GM21576 (cell line): ENCODE data around the gene IRF6.

Experiments used
- ATAC-seq: cut with Tn5 transposase; IDR thresholded peaks from one replicate; pipeline ENCODE4 v1.9.1; 2021; ENCODE audit warnings: mild to moderate bottlenecking, moderate library complexity; ENCODE audit not compliant: unreplicated experiment

Gene IRF6

DNA sequence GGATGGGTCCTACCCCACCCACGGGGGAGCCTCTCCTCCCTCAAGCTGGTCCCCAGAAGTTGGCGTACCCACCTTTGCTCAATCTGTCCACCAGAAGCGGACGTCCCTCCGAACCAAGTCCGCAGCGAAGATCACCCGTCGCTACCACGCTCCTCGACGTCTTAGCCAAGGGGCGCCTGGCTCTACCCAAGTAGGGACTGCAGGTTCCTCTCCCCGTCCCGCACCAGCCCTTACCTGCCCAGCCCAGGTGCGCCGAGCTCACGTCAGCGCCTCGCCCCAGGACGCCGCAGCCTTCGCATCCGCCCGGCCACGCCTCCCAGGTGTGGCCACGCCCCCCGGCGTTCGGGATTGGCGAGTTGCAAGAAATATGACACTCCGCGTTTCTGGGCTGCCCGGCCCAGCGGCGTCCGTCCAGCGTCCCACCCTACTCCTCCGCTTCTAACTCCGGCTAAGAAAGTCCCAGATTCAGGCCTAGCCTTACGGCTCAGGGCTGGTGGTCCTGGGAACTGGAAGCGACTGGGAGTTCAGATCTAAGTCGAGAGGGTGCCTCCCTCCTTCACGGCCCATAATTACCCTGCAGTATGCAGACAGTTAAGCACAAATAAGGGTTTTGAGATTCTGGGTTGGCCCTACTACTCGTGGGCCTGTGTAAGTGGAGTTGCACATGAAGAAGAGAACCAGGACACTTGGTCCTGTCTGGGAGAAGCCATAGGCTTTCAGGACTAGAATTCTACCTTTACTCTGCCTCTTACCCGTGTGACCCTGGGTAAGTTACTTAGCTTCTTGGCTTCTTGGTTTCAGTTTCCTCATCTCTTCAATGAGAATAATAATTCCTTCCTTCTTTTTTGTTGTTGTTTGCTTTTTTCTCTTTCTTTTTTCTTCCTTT is at the start of gene IRF6:
Gene IRF6 (minus strand): TSS at position 268 of the 886 bp plus-strand sequence. CDS start 4,729 bp downstream, outside the sequence.
- ATAC-seq: peak; percentile 90

- ATAC-seq: no peak
Measured at GRCh38 chr1:209855623-209856022, 49.7 kb upstream of the IRF6 start.

DNA sequence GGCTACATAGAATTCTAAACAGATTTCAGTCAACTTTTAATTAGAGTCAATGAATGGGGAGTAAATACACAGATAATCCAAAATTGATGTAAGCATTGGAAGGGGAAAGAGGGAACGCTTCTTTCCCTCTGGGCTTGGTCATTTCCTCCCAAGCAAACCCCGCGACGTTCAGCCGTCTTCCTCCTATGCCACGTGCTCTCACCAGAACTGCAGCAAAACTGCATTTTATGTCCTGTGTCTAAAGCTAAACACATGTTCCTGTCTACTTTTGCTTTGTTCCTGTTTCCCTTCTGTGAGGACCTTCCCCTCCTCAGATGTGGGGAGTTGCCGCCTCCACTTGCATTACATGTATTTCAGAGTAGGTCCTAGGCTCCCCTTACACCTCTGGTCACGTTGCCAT is 49.1 kb upstream of the IRF6 start:
- no peak for ATAC-seq

DNA sequence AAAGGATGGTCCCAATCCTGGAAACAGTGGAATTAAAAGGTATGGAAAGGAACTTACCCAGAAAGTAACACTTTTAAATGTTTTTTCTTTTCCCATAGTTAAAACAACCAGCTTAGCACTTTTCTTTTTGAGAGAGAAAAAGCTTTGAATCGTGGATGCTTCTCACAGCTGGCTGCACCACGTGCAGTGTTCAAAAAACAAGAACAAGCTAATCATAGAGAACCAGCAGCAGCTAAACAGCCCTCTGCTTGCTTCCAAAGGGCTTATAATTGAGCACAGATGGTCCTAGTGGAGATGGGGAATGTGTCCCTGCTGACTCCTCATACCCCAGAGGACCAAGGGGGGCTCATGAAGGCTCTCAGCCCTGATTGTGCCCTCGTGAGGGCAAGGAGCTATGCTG is 48.3 kb upstream of the IRF6 start:
- no peak for ATAC-seq

DNA sequence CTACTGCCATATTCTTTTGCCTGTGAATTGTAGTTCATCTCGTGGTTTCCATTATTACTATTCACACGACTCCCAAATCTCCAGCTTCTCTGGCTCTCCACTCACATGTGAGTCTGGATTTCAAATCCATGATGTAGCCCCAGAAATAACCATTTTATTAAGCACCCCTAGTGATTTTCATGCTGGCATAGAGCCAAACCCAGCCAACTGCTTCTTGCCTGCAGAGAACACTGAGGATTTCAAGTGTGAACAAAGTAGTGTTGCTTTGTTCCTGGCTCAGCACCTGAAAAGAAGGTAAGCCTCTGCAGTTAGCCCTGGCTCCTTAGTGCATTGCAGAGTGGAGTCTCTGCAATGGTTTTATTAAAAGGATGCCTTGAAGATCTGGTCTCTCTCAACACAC is 47.7 kb upstream of the IRF6 start:
- no peak for ATAC-seq

- peak; percentile 87 for ATAC-seq
Measured at GRCh38 chr1:209850342-209850979, 44.5 kb upstream of the IRF6 start.

DNA sequence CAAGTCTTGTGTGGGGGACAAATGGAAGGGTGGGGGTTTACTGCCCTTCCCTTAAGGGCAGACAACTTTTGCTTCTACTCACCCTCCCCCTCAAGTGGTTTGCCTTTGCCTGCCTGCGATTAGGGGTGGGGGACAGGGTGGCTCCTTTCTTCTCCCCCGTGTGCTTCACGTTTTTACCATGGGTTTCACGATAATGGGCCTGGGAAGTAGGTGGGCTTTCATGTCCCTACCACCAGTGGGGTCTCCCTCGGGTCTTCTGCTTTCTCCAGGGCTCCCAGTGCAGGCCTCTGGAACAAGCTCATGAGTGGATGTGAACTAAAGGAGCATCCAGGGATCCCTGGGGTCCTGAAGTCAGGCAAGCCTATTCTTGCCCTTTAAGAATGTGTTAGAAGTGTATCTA is 43.4 kb upstream of the IRF6 start:
- no peak for ATAC-seq

DNA sequence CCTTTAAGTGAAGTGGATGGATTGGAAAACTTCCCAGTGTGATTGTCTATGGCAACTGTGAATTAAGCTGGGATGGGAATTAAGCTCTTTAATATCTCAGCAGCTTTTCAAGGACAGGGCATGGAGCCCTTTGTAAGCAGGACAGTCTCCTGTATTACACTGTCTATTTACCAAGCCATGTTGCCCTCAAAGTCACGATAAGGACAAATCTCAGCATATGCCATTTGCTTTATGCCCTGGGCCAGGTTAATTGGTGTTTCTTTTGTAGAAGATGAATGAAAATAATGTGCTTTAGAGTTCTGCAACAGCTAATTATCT is 39.4 kb upstream of the IRF6 start:
- ATAC-seq: no peak

DNA sequence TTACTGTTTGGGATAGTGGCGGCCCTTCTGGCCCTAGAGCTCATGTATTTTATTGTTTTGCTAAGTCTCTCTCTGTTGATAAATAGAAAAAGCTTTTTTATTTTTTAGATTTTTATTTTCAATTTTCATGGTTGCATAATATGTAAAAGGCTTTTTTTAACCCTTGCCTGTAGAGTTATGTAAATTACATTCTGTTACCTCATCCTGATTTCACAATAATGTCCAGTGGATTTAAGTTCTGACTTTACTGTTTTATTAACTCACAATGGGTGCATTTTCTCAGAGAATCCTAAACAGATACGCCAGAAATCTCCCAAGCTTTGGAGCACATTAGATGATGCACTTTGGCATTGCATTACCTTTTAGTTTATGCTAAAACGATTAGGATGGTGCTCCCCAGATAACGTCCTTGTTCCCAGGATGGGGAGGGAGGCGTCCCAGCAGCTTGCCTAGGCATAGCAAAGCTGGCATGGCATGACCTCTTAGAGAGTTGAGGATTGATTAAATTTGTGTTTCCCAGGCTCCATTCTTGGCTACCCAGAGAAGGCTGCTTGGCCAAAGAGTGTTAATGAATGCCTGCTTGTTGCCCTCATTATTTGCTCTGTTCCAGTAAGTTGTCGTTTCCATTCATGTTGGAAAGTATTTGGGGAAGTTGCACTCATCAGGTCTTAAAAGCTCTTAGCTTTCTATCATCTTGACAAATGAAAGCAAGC is 38.9 kb upstream of the IRF6 start:
- ATAC-seq: no peak

DNA sequence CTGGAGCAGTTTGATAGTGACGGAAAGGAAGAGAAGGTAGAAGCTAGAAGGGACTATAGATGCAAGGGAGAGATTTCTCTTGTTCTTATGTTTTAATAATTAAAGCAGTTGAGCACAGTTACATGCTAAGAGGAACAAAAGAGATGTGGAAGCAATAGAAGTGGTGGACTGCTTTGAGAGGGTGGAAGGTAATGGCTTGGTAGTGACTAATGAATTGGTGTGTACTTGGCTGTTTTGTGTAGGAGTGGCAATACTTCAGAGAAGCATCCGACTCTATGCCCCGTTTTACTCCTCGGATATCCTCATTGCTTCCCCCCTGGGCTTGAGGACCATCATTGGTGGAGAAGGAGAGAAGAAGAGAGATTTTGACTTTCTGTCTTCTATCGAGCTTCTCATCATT is 34.7 kb upstream of the IRF6 start:
- ATAC-seq: no peak

GRCh38 chr1:209839875-209840546 is 34.1 kb upstream of the IRF6 start:
- no peak for ATAC-seq

GRCh38 chr1:209838537-209838936 is 32.6 kb upstream of the IRF6 start:
- ATAC-seq: no peak

DNA sequence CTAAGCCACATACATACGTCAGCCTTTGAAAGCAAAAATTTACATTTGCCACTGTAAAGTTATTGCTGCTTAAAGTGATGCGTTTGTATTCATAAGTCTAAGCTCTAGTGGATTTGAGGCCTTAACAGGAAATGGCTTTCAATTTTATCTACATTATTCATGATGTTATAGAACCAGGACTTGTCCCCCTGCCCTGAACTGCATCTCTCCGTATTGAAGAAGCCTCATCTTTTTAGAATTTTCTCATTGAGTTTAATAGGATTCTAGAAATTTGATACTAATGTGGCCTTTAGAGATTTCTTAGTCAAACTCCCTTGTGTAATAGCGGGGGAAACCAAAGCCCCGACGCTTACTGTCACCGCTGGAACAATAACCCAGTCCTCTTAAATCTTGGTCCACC is 31.7 kb upstream of the IRF6 start:
- no peak for ATAC-seq

DNA sequence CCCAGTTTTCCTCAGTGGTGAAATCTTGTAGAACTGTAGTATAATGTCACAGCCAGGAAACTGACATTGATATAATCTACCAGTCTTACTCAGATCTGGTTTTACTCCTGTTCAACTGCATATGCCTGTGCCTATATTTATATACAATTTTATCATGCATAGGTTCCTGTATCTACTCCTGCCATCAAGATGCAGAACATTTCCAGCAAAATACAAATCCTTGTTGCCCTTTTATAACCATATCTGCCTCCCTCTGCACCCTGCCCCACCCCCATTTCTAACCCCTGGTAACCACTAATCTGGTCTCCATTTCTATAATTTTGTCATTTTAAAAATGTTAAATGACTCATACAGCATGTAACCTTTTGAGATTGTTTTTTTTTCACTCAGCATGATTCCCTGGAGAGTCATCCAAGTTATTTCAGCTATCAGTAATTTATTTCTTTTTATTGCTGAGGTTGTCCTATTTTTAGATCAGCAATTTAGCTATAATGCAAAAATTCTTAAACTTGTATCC is 29.9 kb upstream of the IRF6 start:
- no peak for ATAC-seq

DNA sequence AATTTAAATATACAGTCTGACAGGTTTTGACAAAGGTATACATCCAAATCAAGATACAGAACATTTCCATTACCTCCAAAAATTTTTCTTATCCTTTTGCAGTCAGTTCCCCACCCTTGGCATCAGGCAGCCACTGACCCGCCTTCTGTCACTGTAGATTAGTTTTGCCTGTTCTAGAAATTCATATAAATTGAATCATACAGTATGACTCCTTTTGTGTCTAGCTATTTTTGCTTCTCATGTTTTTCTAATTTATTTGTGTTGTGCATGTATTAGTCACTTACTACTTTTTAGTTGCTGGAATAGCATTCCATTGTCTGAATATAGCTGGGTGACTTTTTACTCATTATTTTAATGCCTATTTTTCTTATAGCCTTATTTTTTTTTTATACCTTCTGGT is 25.7 kb upstream of the IRF6 start:
- ATAC-seq: no peak

DNA sequence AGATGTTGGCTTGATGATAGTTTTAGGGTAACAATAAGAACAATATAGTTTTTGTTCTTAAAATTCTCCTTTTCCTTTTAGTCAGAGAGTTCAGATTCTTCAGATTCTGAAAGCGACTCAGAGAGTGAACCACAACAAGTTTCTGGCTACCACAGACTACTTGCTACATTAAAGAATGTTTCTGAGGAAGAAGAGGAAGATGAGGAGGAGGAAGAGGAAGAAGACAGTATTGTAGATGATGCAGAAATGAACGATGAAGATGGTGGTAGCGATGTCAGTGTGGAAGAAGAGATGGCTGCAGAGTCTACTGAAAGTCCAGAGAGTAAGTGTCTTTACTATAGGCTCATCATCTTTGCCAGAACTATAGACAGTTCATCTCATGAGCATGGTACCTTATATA is 24.8 kb upstream of the IRF6 start:
- ATAC-seq: no peak

GRCh38 chr1:209829716-209830115 is 23.8 kb upstream of the IRF6 start:
- no peak for ATAC-seq

GRCh38 chr1:209827384-209828262 is 21.7 kb upstream of the IRF6 start, which contains the start of gene UTP25:
Gene UTP25, plus strand, starts transcription at chr1:209827972. Its CDS starts 92 bp downstream, at chr1:209828064.
- peak; percentile 91 for ATAC-seq

DNA sequence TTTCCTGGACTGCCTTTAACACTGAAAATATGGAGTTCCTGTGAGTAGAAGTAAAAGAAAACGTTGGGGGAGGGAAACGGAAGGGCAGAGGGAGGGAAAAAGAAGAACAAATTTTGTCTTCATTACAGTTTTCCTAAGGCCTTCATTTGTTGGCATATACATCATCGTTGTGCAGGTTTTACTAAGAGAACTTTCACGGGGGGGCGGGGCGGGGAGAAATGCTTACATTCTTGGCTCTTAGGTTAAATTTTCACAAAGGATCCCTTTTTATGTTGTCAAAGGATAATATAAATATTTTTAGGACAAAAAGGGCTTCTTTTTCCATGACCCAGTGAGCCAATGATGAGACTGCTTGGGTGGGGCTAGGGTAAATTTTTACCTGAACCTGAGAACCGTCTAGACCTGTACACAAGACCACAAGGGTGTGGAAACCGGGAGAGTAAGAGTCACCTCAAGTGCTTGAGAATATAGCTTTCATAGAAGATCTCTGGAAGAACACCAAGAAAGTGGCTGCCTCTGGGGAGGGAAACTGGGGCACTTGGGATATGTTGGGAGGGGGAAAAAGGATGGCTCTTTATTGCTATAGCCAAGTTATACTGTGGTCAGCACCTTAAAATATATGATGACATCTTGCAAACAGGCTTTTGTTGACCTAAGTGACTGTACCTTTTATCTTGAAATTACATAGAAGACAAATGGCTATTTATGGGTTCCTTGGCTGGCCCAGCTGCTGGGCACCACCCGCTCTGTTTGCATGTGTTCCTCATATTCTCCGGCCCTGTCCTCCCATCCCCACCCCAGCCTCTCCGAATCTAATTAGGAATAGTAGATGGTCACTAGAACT is 19.9 kb upstream of the IRF6 start:
- no peak for ATAC-seq
